HEK293T (cell line): ENCODE measurements around the gene DRAM1.

Experiments
- CTCF ChIA-PET: fragments of 350-600 bp; formaldehyde crosslinking; extraction: SDS; loops from one replicate; lab custom pipeline; 2021; ENCODE audit warnings: antibody characterized with exemption, inconsistent platforms; lab: Yijun Ruan, JAX
- POLR2A ChIA-PET: fragments of 350-600 bp; formaldehyde crosslinking; extraction: SDS; loops from one replicate; lab custom pipeline; 2020; ENCODE audit warnings: antibody characterized with exemption, inconsistent platforms; lab: Yijun Ruan, JAX
- DNase-seq: peaks from one replicate; pipeline ENCODE4 v3.0.0; 2012; ENCODE audit warnings: mixed read lengths; ENCODE audit errors: extremely low spot score
- ARNT ChIP-seq: fragments of 450-650 bp; IDR thresholded peaks from 2 replicates; pipeline ENCODE4 v1.6.1; 2017; ENCODE audit warnings: mild to moderate bottlenecking
- BHLHE40 ChIP-seq: fragments of 450-650 bp; IDR thresholded peaks from 2 replicates; pipeline ENCODE4 v1.6.1; 2016; ENCODE audit warnings: mild to moderate bottlenecking, moderate library complexity, borderline replicate concordance
- CTBP1 ChIP-seq: fragments of 450-650 bp; IDR thresholded peaks from 2 replicates; pipeline ENCODE4 v1.6.1; 2016; ENCODE audit warnings: borderline replicate concordance
- FOXK2 ChIP-seq: fragments of 450-650 bp; IDR thresholded peaks from 2 replicates; pipeline ENCODE4 v1.6.1; 2016; ENCODE audit warnings: mild to moderate bottlenecking
- HDGF ChIP-seq: fragments of 450-650 bp; IDR thresholded peaks from 2 replicates; pipeline ENCODE4 v1.6.1; 2017; ENCODE audit warnings: antibody characterized with exemption, borderline replicate concordance
- L3MBTL2 ChIP-seq: fragments of 450-650 bp; conservative IDR thresholded peaks from 2 replicates; pipeline ENCODE4 v1.6.1; 2016; ENCODE audit warnings: mild to moderate bottlenecking
- NFRKB ChIP-seq: fragments of 450-650 bp; IDR thresholded peaks from 2 replicates; pipeline ENCODE4 v1.6.1; 2016; ENCODE audit warnings: mild to moderate bottlenecking, moderate library complexity
- PKNOX1 ChIP-seq: fragments of 450-650 bp; IDR thresholded peaks from 2 replicates; pipeline ENCODE4 v1.6.1; 2016
- SP1 ChIP-seq: fragments of 450-650 bp; IDR thresholded peaks from 2 replicates; pipeline ENCODE4 v1.6.1; 2017
- TARDBP ChIP-seq: fragments of 450-650 bp; IDR thresholded peaks from 2 replicates; pipeline ENCODE4 v1.6.1; 2016
- ZNF384 ChIP-seq: fragments of 450-650 bp; IDR thresholded peaks from 2 replicates; pipeline ENCODE4 v1.6.1; 2016

The DRAM1 gene

DNA sequence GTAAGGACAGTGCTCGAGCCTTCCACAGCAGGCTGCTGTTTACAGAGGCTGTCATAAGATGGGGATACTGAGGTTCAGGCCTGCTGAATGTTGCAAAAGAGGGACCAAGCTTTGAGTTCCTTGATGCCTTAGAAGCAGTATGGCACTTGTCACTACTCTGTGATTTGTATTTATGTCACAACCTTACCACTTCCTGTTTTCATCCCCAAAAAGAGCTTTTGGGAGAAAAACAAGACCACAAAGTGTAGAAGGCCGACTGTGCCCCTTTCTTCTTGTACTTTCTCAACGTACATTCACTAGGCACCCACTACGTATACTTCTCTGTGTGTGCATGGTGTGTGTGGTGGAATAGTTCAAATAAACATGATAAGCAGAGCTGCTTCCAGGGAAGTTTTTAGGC lies 90.1 kb downstream of the DRAM1 start:
- ChIA-PET POLR2A (no interaction called here), CTCF (no interaction called here)
- no peak for TF ChIP-seq TARDBP
- TF ChIP-seq ZNF384 = no peak
- no peak for TF ChIP-seq ARNT
- no peak for TF ChIP-seq BHLHE40
- no peak for TF ChIP-seq HDGF
- TF ChIP-seq CTBP1 = no peak
- TF ChIP-seq FOXK2 = no peak
- no peak for TF ChIP-seq NFRKB
- no peak for DNase-seq

- TF ChIP-seq ARNT (no peak), SP1 (no peak), CTBP1 (no peak), L3MBTL2 (no peak), PKNOX1 (no peak), TARDBP (no peak)
- DNase-seq = no peak
- ChIA-PET POLR2A (no interaction called here), CTCF (no interaction called here)
These were observed 91.4 kb downstream of the DRAM1 start for GRCh38 chr12:101968770-101969169.
